HG03064 (cell line): ENCODE data around the gene TBKBP1.

ENCODE experiments used
- ATAC-seq: cut with Tn5 transposase; IDR thresholded peaks from one replicate; pipeline ENCODE4 v1.9.1; 2021; ENCODE audit warnings: low read depth; ENCODE audit not compliant: unreplicated experiment

TBKBP1 gene

GRCh38 chr17:47757386-47757785 lies 63.4 kb downstream of the TBKBP1 start:
- no peak for ATAC-seq

DNA sequence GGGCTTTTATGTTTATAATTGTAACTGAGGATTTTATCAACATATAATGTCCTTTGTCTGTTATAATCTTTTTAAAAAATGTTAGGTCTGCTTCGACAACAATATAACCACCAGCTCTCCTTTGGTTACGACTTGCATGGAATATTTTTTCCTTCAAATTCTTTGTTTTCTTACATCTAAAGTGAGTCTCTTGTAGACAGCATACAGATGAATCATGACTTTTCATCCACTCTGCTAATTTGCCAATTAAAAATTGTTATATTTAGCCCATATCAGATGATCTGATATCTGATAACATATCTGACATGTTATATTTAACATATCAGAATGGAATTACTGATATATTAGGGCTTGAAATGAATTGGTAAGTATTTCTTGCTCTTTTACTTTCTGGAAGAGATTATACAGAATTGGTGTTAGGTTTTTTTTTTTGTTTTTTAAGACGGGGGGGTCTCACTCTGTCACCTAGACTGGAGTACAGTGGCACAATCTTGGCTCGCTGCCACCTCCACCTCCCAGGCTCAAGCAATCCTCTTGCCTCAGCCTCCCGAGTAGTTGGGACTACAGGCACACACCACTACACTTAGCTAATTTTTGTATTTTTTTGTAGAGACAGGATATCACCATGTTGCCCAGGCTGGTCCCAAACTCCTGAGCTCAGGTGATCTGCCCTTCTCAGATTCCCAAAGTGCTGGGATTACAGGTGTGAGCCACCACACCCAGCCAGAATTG lies 66.6 kb downstream of the TBKBP1 start:
- no peak for ATAC-seq
